Right atrium auricular region (tissue), 2 donors: ENCODE measurements around the gene RGS11. TPM values are rescaled to one million over a fixed set of nuclear protein-coding genes. Genes with fewer than 3 reads are reported as not detected.

Experiments used
- DNase-seq: peaks from one replicate; pipeline ENCODE4 v3.0.0-alpha.2; 2019; ENCODE audit warnings: low spot score
- H3K27ac ChIP-seq, 2 donors: fragments of 200-600 bp; sonication (generic); 1 replicate in 1 of 2; 2 replicates in 1 of 2; pipeline ENCODE4 v1.5.1; 2016 to 2019
- H3K27me3 ChIP-seq, 2 donors: fragments of 200-600 bp; sonication (generic); one replicate each; pipeline versions ENCODE4 v1.5.1 to v1.6.0; 2017 to 2019
- H3K36me3 ChIP-seq: fragments of 200-600 bp; sonication (generic); one replicate; pipeline ENCODE4 v1.5.1; 2016
- H3K4me1 ChIP-seq, 2 donors: fragments of 200-600 bp; sonication (generic); one replicate each; pipeline versions ENCODE4 v1.5.1 to v1.6.0; 2017 to 2019
- H3K4me3 ChIP-seq, 2 donors: fragments of 200-600 bp; sonication (generic); 1 replicate in 1 of 2; 2 replicates in 1 of 2; pipeline ENCODE4 v1.5.1; 2017 to 2019; ENCODE audit warnings: mild to moderate bottlenecking in 1 of 2, moderate library complexity in 1 of 2
- H3K9me3 ChIP-seq, 2 donors: fragments of 200-600 bp; sonication (generic); one replicate each; pipeline ENCODE4 v1.5.1; 2019
- CTCF ChIP-seq, 2 donors: fragments of 200-600 bp; sonication (generic); IDR thresholded peaks; one replicate each; pipeline ENCODE4 v1.5.1; 2019; ENCODE audit warnings: antibody characterized with exemption in 2 of 2
- total RNA-seq, 2 donors: library from RNA; depleted of rRNA; stranded (reverse); fragments of >200 nt; gene quantifications; one replicate each; pipeline ENCODE4 v1.1.0, GENCODE V29; 2016

Gene RGS11
- total RNA-seq, 2 donors from 2014 or later = 8.3 to 9.0 TPM

GRCh38 chr16:305916-306626 is 30.3 kb upstream of the RGS11 start:
- peaks cover 18% of the 10 kb centered on the region for H3K36me3 ChIP-seq
- no peak overlapping the region for H3K27ac ChIP-seq
- H3K27me3 ChIP-seq = no peaks in the 10 kb centered on the region
- H3K4me1 ChIP-seq = no peaks in the 10 kb centered on the region
- no peaks in the 10 kb centered on the region for H3K9me3 ChIP-seq
- TF ChIP-seq CTCF (IDR thresholded peaks at IDR 0.05) = no peak
- no peak for DNase-seq
- H3K4me3 ChIP-seq = no peak overlapping the region

- H3K9me3 ChIP-seq = no peaks in the 10 kb centered on the region
- H3K27ac ChIP-seq = no peak overlapping the region
- no peaks in the 10 kb centered on the region for H3K27me3 ChIP-seq
- no peak for DNase-seq
- TF ChIP-seq CTCF (IDR thresholded peaks at IDR 0.05) = peak in 1 of 2 donors; percentile 14
- H3K36me3 ChIP-seq = peaks cover 20% of the 10 kb centered on the region
- no peaks in the 10 kb centered on the region for H3K4me1 ChIP-seq
- H3K4me3 ChIP-seq = no peak overlapping the region
Observed at GRCh38 chr16:303760-304505, 28.2 kb upstream of the RGS11 start.

- no peaks in the 10 kb centered on the region for H3K9me3 ChIP-seq
- H3K27me3 ChIP-seq = no peaks in the 10 kb centered on the region
- peaks cover 30% of the 10 kb centered on the region for H3K36me3 ChIP-seq
- no peak for TF ChIP-seq CTCF (IDR thresholded peaks at IDR 0.05)
- H3K4me1 ChIP-seq = no peaks in the 10 kb centered on the region
- H3K27ac ChIP-seq = no peak overlapping the region
- no peak for DNase-seq
- H3K4me3 ChIP-seq = no peak overlapping the region
Observed at GRCh38 chr16:301950-302349, 26.2 kb upstream of the RGS11 start.

- Histone ChIP-seq H3K27ac (no peak overlapping the region), H3K4me1 (no peaks in the 10 kb centered on the region), H3K4me3 (no peak overlapping the region), H3K27me3 (no peaks in the 10 kb centered on the region), H3K9me3 (no peaks in the 10 kb centered on the region), H3K36me3 (peaks cover 37% of the 10 kb centered on the region)
- no peak for TF ChIP-seq CTCF (IDR thresholded peaks at IDR 0.05)
- DNase-seq = no peak
Observed at GRCh38 chr16:301235-301634, 25.5 kb upstream of the RGS11 start.

GRCh38 chr16:297832-298231 is 22.1 kb upstream of the RGS11 start:
- H3K27ac ChIP-seq = no peak overlapping the region
- DNase-seq = no peak
- H3K27me3 ChIP-seq = no peaks in the 10 kb centered on the region
- no peak for TF ChIP-seq CTCF (IDR thresholded peaks at IDR 0.05)
- H3K9me3 ChIP-seq = no peaks in the 10 kb centered on the region
- no peak overlapping the region for H3K4me3 ChIP-seq
- peaks cover 28% of the 10 kb centered on the region for H3K36me3 ChIP-seq
- no peaks in the 10 kb centered on the region for H3K4me1 ChIP-seq
